ENCODE results near the gene FLNB.

Gene FLNB, protein sequence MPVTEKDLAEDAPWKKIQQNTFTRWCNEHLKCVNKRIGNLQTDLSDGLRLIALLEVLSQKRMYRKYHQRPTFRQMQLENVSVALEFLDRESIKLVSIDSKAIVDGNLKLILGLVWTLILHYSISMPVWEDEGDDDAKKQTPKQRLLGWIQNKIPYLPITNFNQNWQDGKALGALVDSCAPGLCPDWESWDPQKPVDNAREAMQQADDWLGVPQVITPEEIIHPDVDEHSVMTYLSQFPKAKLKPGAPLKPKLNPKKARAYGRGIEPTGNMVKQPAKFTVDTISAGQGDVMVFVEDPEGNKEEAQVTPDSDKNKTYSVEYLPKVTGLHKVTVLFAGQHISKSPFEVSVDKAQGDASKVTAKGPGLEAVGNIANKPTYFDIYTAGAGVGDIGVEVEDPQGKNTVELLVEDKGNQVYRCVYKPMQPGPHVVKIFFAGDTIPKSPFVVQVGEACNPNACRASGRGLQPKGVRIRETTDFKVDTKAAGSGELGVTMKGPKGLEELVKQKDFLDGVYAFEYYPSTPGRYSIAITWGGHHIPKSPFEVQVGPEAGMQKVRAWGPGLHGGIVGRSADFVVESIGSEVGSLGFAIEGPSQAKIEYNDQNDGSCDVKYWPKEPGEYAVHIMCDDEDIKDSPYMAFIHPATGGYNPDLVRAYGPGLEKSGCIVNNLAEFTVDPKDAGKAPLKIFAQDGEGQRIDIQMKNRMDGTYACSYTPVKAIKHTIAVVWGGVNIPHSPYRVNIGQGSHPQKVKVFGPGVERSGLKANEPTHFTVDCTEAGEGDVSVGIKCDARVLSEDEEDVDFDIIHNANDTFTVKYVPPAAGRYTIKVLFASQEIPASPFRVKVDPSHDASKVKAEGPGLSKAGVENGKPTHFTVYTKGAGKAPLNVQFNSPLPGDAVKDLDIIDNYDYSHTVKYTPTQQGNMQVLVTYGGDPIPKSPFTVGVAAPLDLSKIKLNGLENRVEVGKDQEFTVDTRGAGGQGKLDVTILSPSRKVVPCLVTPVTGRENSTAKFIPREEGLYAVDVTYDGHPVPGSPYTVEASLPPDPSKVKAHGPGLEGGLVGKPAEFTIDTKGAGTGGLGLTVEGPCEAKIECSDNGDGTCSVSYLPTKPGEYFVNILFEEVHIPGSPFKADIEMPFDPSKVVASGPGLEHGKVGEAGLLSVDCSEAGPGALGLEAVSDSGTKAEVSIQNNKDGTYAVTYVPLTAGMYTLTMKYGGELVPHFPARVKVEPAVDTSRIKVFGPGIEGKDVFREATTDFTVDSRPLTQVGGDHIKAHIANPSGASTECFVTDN (N-terminal part only)

DNA sequence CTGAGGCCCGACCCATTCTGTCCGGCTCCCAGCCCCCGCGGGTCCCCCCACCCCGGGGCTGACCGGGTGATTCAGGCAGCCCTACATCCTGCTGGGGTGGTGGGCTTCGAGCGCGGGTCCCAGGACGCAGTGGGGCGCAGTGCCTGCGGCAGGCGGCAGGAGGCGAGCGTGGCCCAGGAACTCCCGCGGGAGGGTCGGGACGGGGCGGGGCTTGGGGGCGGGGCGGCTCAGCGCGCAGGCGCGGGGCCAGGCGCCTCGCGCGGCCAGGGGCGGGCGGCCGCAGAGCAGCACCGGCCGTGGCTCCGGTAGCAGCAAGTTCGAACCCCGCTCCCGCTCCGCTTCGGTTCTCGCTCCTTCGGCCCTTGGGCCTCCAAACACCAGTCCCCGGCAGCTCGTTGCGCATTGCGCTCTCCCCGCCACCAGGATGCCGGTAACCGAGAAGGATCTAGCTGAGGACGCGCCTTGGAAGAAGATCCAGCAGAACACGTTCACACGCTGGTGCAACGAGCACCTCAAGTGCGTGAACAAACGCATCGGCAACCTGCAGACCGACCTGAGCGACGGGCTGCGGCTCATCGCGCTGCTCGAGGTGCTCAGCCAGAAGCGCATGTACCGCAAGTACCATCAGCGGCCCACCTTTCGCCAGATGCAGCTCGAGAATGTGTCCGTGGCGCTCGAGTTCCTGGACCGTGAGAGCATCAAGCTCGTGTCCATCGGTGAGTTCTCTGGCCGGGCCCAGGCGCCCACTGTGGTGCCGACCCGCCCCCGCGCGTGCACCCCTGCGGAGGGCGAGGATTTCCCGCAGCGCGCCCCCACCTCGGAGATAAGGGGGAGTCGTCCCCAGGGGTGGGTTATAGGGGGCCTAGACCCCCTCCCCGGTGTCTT lies at the start of gene FLNB:
Gene FLNB, plus strand, starts transcription at position 282 of the 885 bp plus-strand sequence. Its CDS starts 143 bp downstream, at position 425.
- peak within 1 kb of the TSS; percentile 98 for H3K4me3 ChIP-seq (ENCODE audit: control insufficient read depth, low read depth, low read length)
- TF ChIP-seq, protein P1, sequence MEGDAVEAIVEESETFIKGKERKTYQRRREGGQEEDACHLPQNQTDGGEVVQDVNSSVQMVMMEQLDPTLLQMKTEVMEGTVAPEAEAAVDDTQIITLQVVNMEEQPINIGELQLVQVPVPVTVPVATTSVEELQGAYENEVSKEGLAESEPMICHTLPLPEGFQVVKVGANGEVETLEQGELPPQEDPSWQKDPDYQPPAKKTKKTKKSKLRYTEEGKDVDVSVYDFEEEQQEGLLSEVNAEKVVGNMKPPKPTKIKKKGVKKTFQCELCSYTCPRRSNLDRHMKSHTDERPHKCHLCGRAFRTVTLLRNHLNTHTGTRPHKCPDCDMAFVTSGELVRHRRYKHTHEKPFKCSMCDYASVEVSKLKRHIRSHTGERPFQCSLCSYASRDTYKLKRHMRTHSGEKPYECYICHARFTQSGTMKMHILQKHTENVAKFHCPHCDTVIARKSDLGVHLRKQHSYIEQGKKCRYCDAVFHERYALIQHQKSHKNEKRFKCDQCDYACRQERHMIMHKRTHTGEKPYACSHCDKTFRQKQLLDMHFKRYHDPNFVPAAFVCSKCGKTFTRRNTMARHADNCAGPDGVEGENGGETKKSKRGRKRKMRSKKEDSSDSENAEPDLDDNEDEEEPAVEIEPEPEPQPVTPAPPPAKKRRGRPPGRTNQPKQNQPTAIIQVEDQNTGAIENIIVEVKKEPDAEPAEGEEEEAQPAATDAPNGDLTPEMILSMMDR (IDR thresholded peaks at IDR 0.05; ENCODE audit: control insufficient read depth, insufficient read depth, low read depth, low read length, missing control alignments), result peak; percentile 75
- DNase-seq (ENCODE audit: low read depth), result no peak

DNA sequence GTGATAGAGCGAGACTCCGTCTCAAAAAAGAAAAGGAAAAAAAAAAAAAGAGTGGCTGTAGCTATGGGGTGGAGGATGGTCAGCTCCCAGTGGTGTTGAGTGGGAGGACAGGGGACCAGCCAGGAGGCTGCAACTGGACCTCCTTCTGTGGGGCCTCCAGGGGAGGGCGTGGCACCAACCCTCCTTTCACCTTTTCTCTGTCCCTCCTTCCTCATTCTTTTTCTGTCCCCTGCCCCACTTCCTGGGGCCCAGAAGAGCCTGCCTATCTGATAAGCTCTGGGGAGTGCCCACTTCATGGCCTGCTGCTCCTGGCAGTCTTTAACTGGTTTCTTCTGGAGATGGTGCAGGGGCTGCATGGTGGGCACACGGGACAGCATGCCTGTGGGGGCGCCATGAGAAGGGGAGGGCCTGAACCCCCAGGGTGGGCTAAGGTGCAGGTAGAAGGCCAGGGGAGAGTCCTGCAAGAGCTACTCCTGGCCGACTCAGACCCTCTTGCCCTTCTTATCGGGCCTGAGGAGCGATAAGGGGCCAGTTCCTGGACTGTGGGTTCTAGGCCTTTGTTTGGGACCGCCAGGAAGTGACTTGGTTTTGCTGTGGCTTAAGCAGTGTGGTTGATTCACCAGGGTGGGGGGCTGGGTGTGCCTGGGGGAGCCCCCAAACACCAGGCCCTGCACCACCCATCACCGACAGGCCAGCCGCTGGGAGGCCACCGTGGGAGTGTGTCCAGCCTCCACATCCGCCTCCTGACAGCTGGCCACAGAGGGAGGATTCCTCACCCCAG lies 49.4 kb upstream of the FLNB start:
- no peak for DNase-seq (ENCODE audit: low read depth)
- TF ChIP-seq, protein P1 (IDR thresholded peaks at IDR 0.05; ENCODE audit: control insufficient read depth, insufficient read depth, low read depth, low read length, missing control alignments), result no peak
- H3K4me3 ChIP-seq (ENCODE audit: control insufficient read depth, low read depth, low read length), result no peak overlapping the region

DNA sequence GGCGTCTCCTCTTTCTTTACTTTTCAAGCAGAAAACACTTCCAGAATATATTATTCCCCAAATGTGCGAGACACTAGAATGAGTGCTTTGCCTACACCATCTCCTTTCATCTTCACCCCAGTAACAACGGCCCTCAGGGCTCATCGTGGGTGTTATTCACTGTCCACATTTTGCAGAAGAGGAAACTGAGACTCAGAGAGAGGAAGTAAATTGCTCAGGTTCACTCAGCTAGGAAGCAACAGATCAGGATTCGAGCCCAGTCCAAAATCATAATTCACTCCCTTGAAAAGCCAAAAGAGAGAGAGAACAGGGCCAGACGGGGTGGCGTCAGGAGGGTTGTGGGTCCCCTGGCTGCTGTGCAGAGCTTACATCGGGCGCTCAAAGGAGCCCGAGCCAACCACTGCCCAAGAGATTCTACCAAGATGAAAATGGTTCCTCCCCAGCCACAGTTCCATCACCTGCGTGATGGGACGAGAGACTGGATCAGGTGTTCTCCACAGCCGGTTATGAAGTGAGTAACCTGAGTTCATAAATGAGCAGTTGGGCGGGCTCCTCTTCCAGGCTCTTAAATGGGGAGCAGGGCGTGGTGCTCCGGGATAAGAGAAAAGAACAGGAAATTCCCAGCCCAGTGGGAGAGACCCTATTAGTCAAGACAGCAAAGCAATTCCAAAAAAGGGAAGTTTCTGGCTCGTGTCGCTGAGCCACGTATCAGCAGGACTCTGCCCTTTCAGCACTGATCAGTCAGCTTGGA lies 48.6 kb upstream of the FLNB start:
- TF ChIP-seq, protein P1 (IDR thresholded peaks at IDR 0.05; ENCODE audit: control insufficient read depth, insufficient read depth, low read depth, low read length, missing control alignments), result no peak
- DNase-seq (ENCODE audit: low read depth), result no peak

DNA sequence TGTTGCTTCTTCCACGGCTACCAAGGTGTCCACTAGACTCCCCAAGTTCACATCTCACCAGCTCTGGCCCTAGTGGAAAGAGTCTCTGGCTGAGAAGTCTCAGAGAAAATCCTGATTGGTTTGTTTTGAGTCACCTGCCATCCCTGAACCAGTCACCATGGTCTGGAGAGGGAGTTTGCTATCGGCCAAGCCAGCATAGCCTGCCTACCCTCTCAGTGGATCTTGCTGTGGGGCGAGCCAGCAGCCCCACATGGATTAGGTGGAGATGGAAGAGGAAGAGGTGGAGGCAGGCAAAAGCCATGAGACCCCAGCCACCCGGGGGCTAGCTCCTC lies 48.1 kb upstream of the FLNB start:
- no peak overlapping the region for H3K4me3 ChIP-seq (ENCODE audit: control insufficient read depth, low read depth, low read length)
- TF ChIP-seq, protein P1 (IDR thresholded peaks at IDR 0.05; ENCODE audit: control insufficient read depth, insufficient read depth, low read depth, low read length, missing control alignments), result no peak
- no peak for DNase-seq (ENCODE audit: low read depth)

More for the DNA sequence above, 48.6 kb upstream of the FLNB start:
- no peak overlapping the region for H3K4me3 ChIP-seq (ENCODE audit: control insufficient read depth, low read depth, low read length)

DNA sequence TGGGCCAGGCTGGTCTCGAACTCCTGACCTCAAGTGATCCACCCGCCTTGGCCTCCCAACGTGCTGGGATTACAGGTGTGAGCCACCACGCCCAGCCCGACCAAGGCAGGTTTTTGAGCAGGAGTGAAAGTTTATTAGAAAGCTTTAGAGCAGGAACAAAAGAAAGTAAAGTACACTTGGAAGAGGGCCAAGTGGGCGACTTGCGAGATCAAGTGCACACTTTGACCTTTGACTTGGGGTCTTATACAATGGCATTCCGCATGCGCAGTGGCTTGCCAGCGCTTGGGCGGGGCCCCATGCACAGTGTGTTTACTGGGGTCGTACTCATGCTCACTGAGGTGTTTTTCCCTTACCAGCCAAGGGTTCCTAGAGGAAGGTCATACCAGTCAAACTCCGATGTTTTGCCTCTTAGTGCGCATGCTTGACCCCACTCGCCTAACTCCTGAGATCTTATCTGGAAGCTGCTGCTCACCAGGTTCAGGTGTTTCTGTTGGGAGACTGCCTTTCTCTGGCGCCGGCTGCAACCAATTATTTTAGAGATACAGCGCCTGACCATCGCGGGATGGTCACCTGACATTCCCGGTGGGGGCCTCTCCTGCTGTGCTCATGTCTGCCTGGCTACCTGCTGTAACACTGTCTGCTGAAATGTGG lies 46.9 kb upstream of the FLNB start:
- TF ChIP-seq, protein P1 (IDR thresholded peaks at IDR 0.05; ENCODE audit: control insufficient read depth, insufficient read depth, low read depth, low read length, missing control alignments), result no peak
- DNase-seq (ENCODE audit: low read depth), result no peak
- no peak overlapping the region for H3K4me3 ChIP-seq (ENCODE audit: control insufficient read depth, low read depth, low read length)

All from AG09309 (cell line).